ENCODE results near the gene NLK.
"Not testable (repeated sequence)": the region's sequence is repeated elsewhere in the genome, so short reads cannot be mapped to it uniquely, and the experiment has no call there.

NLK gene

GRCh38 chr17:28182559-28182958, 140.1 kb downstream of the NLK start:
- no peak overlapping the region for H3K4me3 ChIP-seq (ENCODE audit: low read depth in 1 of 2, low read length in 2 of 2)
- no peaks in the 10 kb centered on the region for H3K4me1 ChIP-seq (ENCODE audit: insufficient read depth, low read length)
- peaks cover 8% of the 10 kb centered on the region for H3K36me3 ChIP-seq (ENCODE audit: insufficient read depth, low read length)
- no peak overlapping the region for H3K27ac ChIP-seq (ENCODE audit: low read depth, low read length)
- no peak overlapping the region for H3K9ac ChIP-seq (ENCODE audit: low read length)
- no peaks in the 10 kb centered on the region for H3K27me3 ChIP-seq (ENCODE audit: control insufficient read depth in 1 of 2, insufficient read depth in 2 of 2, low read length in 2 of 2)
- no peaks in the 10 kb centered on the region for H3K9me3 ChIP-seq (ENCODE audit: low read length)

GRCh38 chr17:28185658-28186057, 143.2 kb downstream of the NLK start:
- H3K36me3 ChIP-seq (ENCODE audit: insufficient read depth, low read length) = peaks cover 8% of the 10 kb centered on the region
- H3K4me1 ChIP-seq (ENCODE audit: insufficient read depth, low read length) = no peaks in the 10 kb centered on the region
- no peak overlapping the region for H3K9ac ChIP-seq (ENCODE audit: low read length)
- H3K27me3 ChIP-seq (ENCODE audit: control insufficient read depth in 1 of 2, insufficient read depth in 2 of 2, low read length in 2 of 2) = no peaks in the 10 kb centered on the region
- H3K4me3 ChIP-seq (ENCODE audit: low read depth in 1 of 2, low read length in 2 of 2) = no peak overlapping the region
- no peaks in the 10 kb centered on the region for H3K9me3 ChIP-seq (ENCODE audit: low read length)
- H3K27ac ChIP-seq (ENCODE audit: low read depth, low read length) = no peak overlapping the region

GRCh38 chr17:28186472-28186871, 144.0 kb downstream of the NLK start:
- not testable (repeated sequence) for H3K4me1 ChIP-seq (ENCODE audit: insufficient read depth, low read length); H3K9ac ChIP-seq (ENCODE audit: low read length); H3K27ac ChIP-seq (ENCODE audit: low read depth, low read length); H3K36me3 ChIP-seq (ENCODE audit: insufficient read depth, low read length); H3K9me3 ChIP-seq (ENCODE audit: low read length); H3K27me3 ChIP-seq (ENCODE audit: control insufficient read depth in 1 of 2, insufficient read depth in 2 of 2, low read length in 2 of 2); H3K4me3 ChIP-seq (ENCODE audit: low read depth in 1 of 2, low read length in 2 of 2)

GRCh38 chr17:28187931-28188330, 145.5 kb downstream of the NLK start:
- H3K36me3 ChIP-seq (ENCODE audit: insufficient read depth, low read length) = peaks cover 8% of the 10 kb centered on the region
- H3K4me1 ChIP-seq (ENCODE audit: insufficient read depth, low read length) = no peaks in the 10 kb centered on the region
- no peaks in the 10 kb centered on the region for H3K27me3 ChIP-seq (ENCODE audit: control insufficient read depth in 1 of 2, insufficient read depth in 2 of 2, low read length in 2 of 2)
- H3K4me3 ChIP-seq (ENCODE audit: low read depth in 1 of 2, low read length in 2 of 2) = no peak overlapping the region
- no peak overlapping the region for H3K9ac ChIP-seq (ENCODE audit: low read length)
- H3K27ac ChIP-seq (ENCODE audit: low read depth, low read length) = no peak overlapping the region
- H3K9me3 ChIP-seq (ENCODE audit: low read length) = no peaks in the 10 kb centered on the region

- no peak overlapping the region for H3K4me3 ChIP-seq (ENCODE audit: low read depth in 1 of 2, low read length in 2 of 2)
- no peaks in the 10 kb centered on the region for H3K4me1 ChIP-seq (ENCODE audit: insufficient read depth, low read length)
- no peak overlapping the region for H3K9ac ChIP-seq (ENCODE audit: low read length)
- no peaks in the 10 kb centered on the region for H3K9me3 ChIP-seq (ENCODE audit: low read length)
- no peak overlapping the region for H3K27ac ChIP-seq (ENCODE audit: low read depth, low read length)
- peaks cover 8% of the 10 kb centered on the region for H3K36me3 ChIP-seq (ENCODE audit: insufficient read depth, low read length)
- no peaks in the 10 kb centered on the region for H3K27me3 ChIP-seq (ENCODE audit: control insufficient read depth in 1 of 2, insufficient read depth in 2 of 2, low read length in 2 of 2)
Measured at GRCh38 chr17:28188841-28189263, 146.4 kb downstream of the NLK start.

GRCh38 chr17:28189667-28190066, 147.2 kb downstream of the NLK start:
- H3K9me3 ChIP-seq (ENCODE audit: low read length) = no peaks in the 10 kb centered on the region
- no peak overlapping the region for H3K27ac ChIP-seq (ENCODE audit: low read depth, low read length)
- no peaks in the 10 kb centered on the region for H3K4me1 ChIP-seq (ENCODE audit: insufficient read depth, low read length)
- no peak overlapping the region for H3K9ac ChIP-seq (ENCODE audit: low read length)
- H3K36me3 ChIP-seq (ENCODE audit: insufficient read depth, low read length) = peaks cover 12% of the 10 kb centered on the region
- no peak overlapping the region for H3K4me3 ChIP-seq (ENCODE audit: low read depth in 1 of 2, low read length in 2 of 2)
- no peaks in the 10 kb centered on the region for H3K27me3 ChIP-seq (ENCODE audit: control insufficient read depth in 1 of 2, insufficient read depth in 2 of 2, low read length in 2 of 2)

- no peaks in the 10 kb centered on the region for H3K9me3 ChIP-seq (ENCODE audit: low read length)
- H3K4me1 ChIP-seq (ENCODE audit: insufficient read depth, low read length) = no peaks in the 10 kb centered on the region
- no peak overlapping the region for H3K9ac ChIP-seq (ENCODE audit: low read length)
- no peaks in the 10 kb centered on the region for H3K27me3 ChIP-seq (ENCODE audit: control insufficient read depth in 1 of 2, insufficient read depth in 2 of 2, low read length in 2 of 2)
- no peak overlapping the region for H3K4me3 ChIP-seq (ENCODE audit: low read depth in 1 of 2, low read length in 2 of 2)
- H3K36me3 ChIP-seq (ENCODE audit: insufficient read depth, low read length) = peaks cover 5% of the 10 kb centered on the region
- no peak overlapping the region for H3K27ac ChIP-seq (ENCODE audit: low read depth, low read length)
Measured at GRCh38 chr17:28191018-28191417, 148.5 kb downstream of the NLK start.

- no peak overlapping the region for H3K9ac ChIP-seq (ENCODE audit: low read length)
- H3K4me1 ChIP-seq (ENCODE audit: insufficient read depth, low read length) = no peaks in the 10 kb centered on the region
- peaks cover 4% of the 10 kb centered on the region for H3K36me3 ChIP-seq (ENCODE audit: insufficient read depth, low read length)
- H3K4me3 ChIP-seq (ENCODE audit: low read depth in 1 of 2, low read length in 2 of 2) = no peak overlapping the region
- H3K27ac ChIP-seq (ENCODE audit: low read depth, low read length) = no peak overlapping the region
- H3K9me3 ChIP-seq (ENCODE audit: low read length) = no peaks in the 10 kb centered on the region
- H3K27me3 ChIP-seq (ENCODE audit: control insufficient read depth in 1 of 2, insufficient read depth in 2 of 2, low read length in 2 of 2) = no peaks in the 10 kb centered on the region
Measured at GRCh38 chr17:28193241-28193640, 150.8 kb downstream of the NLK start.

- Histone ChIP-seq H3K9ac (ENCODE audit: low read length) (no peak overlapping the region), H3K4me3 (ENCODE audit: low read depth in 1 of 2, low read length in 2 of 2) (no peak overlapping the region), H3K27me3 (ENCODE audit: control insufficient read depth in 1 of 2, insufficient read depth in 2 of 2, low read length in 2 of 2) (no peaks in the 10 kb centered on the region), H3K4me1 (ENCODE audit: insufficient read depth, low read length) (no peaks in the 10 kb centered on the region), H3K9me3 (ENCODE audit: low read length) (no peaks in the 10 kb centered on the region), H3K27ac (ENCODE audit: low read depth, low read length) (no peak overlapping the region), H3K36me3 (ENCODE audit: insufficient read depth, low read length) (peaks cover 4% of the 10 kb centered on the region)
Measured at GRCh38 chr17:28194382-28194781, 151.9 kb downstream of the NLK start.

GRCh38 chr17:28196636-28197035, 154.2 kb downstream of the NLK start:
- H3K36me3 ChIP-seq (ENCODE audit: insufficient read depth, low read length) = peaks cover 4% of the 10 kb centered on the region
- no peaks in the 10 kb centered on the region for H3K27me3 ChIP-seq (ENCODE audit: control insufficient read depth in 1 of 2, insufficient read depth in 2 of 2, low read length in 2 of 2)
- no peaks in the 10 kb centered on the region for H3K9me3 ChIP-seq (ENCODE audit: low read length)
- H3K9ac ChIP-seq (ENCODE audit: low read length) = no peak overlapping the region
- no peak overlapping the region for H3K27ac ChIP-seq (ENCODE audit: low read depth, low read length)
- H3K4me1 ChIP-seq (ENCODE audit: insufficient read depth, low read length) = no peaks in the 10 kb centered on the region
- H3K4me3 ChIP-seq (ENCODE audit: low read depth in 1 of 2, low read length in 2 of 2) = no peak overlapping the region

GRCh38 chr17:28199115-28199514, 156.6 kb downstream of the NLK start:
- Histone ChIP-seq H3K36me3 (ENCODE audit: insufficient read depth, low read length) (peaks cover 1% of the 10 kb centered on the region), H3K9me3 (ENCODE audit: low read length) (no peaks in the 10 kb centered on the region), H3K27me3 (ENCODE audit: control insufficient read depth in 1 of 2, insufficient read depth in 2 of 2, low read length in 2 of 2) (no peaks in the 10 kb centered on the region), H3K4me1 (ENCODE audit: insufficient read depth, low read length) (no peaks in the 10 kb centered on the region), H3K27ac (ENCODE audit: low read depth, low read length) (no peak overlapping the region), H3K9ac (ENCODE audit: low read length) (no peak overlapping the region), H3K4me3 (ENCODE audit: low read depth in 1 of 2, low read length in 2 of 2) (no peak overlapping the region)

GRCh38 chr17:28199728-28200127, 157.3 kb downstream of the NLK start:
- no peaks in the 10 kb centered on the region for H3K9me3 ChIP-seq (ENCODE audit: low read length)
- no peaks in the 10 kb centered on the region for H3K27me3 ChIP-seq (ENCODE audit: control insufficient read depth in 1 of 2, insufficient read depth in 2 of 2, low read length in 2 of 2)
- H3K4me1 ChIP-seq (ENCODE audit: insufficient read depth, low read length) = no peaks in the 10 kb centered on the region
- H3K36me3 ChIP-seq (ENCODE audit: insufficient read depth, low read length) = no peaks in the 10 kb centered on the region
- no peak overlapping the region for H3K27ac ChIP-seq (ENCODE audit: low read depth, low read length)
- no peak overlapping the region for H3K9ac ChIP-seq (ENCODE audit: low read length)
- H3K4me3 ChIP-seq (ENCODE audit: low read depth in 1 of 2, low read length in 2 of 2) = no peak overlapping the region
